Caco-2 (cell line): Measurements from ENCODE around the gene EEPD1. TPM values are rescaled to one million over a fixed set of nuclear protein-coding genes. Genes with fewer than 3 reads are reported as not detected.

ENCODE experiments used
- BruUV-seq: library from RNA; stranded (reverse); fragments of 400-500 nt; replicated peaks from 2 replicates; lab custom pipeline; 2021; lab: Mats Ljungman, UMichigan
- CTCF ChIA-PET: fragments of 300-600 bp; sonication (Branson Sonifier 250); formaldehyde crosslinking; loops from one replicate; lab custom pipeline; 2022; ENCODE audit warnings: antibody characterized with exemption; lab: Charles Lee
- POLR2A ChIA-PET: fragments of 300-600 bp; sonication (Branson Sonifier 250); formaldehyde crosslinking; loops from one replicate; lab custom pipeline; 2022; ENCODE audit warnings: antibody characterized with exemption; lab: Charles Lee
- DNase-seq, 2 experiments: peaks; one replicate each; pipeline versions ENCODE4 v3.0.0 to v3.0.0-alpha.2; 2020 to 2022
- H3K27me3 ChIP-seq: replicated peaks from 2 replicates; pipeline ENCODE4 v1.6.0; 2011; ENCODE audit warnings: low read length; ENCODE audit not compliant: control insufficient read depth, insufficient read depth
- H3K36me3 ChIP-seq: 2 replicates; pipeline ENCODE4 v1.5.1; 2011; ENCODE audit warnings: low read length; ENCODE audit not compliant: control insufficient read depth, insufficient read depth
- H3K4me1 ChIP-seq: fragments of 250-450 bp; sonication (Bioruptor Pico); 2 replicates; pipeline ENCODE4 v1.5.1; 2020; ENCODE audit warnings: mild to moderate bottlenecking
- H3K4me3 ChIP-seq: 2 replicates; pipeline ENCODE4 v1.5.1; 2011; ENCODE audit warnings: low read depth, mild to moderate bottlenecking, control low read depth, low read length
- H3K9me3 ChIP-seq: fragments of 250-450 bp; sonication (Bioruptor Pico); 2 replicates; pipeline ENCODE4 v1.5.1; 2020; ENCODE audit warnings: mild to moderate bottlenecking, moderate library complexity
- H3K27ac Mint-ChIP-seq: one replicate; pipeline ENCODE4 v1.8.0; 2022; ENCODE audit warnings: mixed read lengths; ENCODE audit not compliant: unreplicated experiment
- H3K27me3 Mint-ChIP-seq: one replicate; pipeline ENCODE4 v1.8.0; 2022; ENCODE audit warnings: mixed read lengths; ENCODE audit not compliant: insufficient read depth, unreplicated experiment
- H3K36me3 Mint-ChIP-seq: one replicate; pipeline ENCODE4 v1.8.0; 2022; ENCODE audit warnings: mild to moderate bottlenecking, mixed read lengths; ENCODE audit not compliant: insufficient read depth, unreplicated experiment
- H3K4me1 Mint-ChIP-seq: one replicate; pipeline ENCODE4 v1.8.0; 2022; ENCODE audit warnings: low read depth, mixed read lengths; ENCODE audit not compliant: unreplicated experiment
- H3K4me3 Mint-ChIP-seq: one replicate; pipeline ENCODE4 v1.8.0; 2022; ENCODE audit warnings: mild to moderate bottlenecking, moderate library complexity, mixed read lengths; ENCODE audit not compliant: unreplicated experiment
- H3K9me3 Mint-ChIP-seq: one replicate; pipeline ENCODE4 v1.8.0; 2022; ENCODE audit warnings: mixed read lengths; ENCODE audit not compliant: unreplicated experiment
- CTCF ChIP-seq, 2 experiments: fragments of 200-600 bp in 1 of 2; IDR thresholded peaks; 1 replicate in 1 of 2; 2 replicates in 1 of 2; pipeline versions ENCODE4 v1.5.1 to v1.8.0; 2011 to 2022; ENCODE audit warnings: antibody characterized with exemption in 1 of 2, control low read depth in 1 of 2, inconsistent platforms in 1 of 2, low read depth in 1 of 2, low read length in 1 of 2, mild to moderate bottlenecking in 1 of 2, moderate library complexity in 1 of 2; ENCODE audit not compliant: insufficient read depth in 1 of 2, severe bottlenecking in 1 of 2, unreplicated experiment in 1 of 2
- intact Hi-C: fragments of 100-400 bp; cut with micrococcal nuclease; formaldehyde crosslinking; loops from one replicate; pipeline ENCODE4 v1.10.0; 2022; ENCODE audit not compliant: unreplicated experiment
- total RNA-seq: library from RNA; stranded (reverse); gene quantifications from 2 replicates; pipeline ENCODE4 v1.2.3, GENCODE V29; 2022

Gene EEPD1
- total RNA-seq, 1 experiment from 2014 or later: 1.8 TPM

DNA sequence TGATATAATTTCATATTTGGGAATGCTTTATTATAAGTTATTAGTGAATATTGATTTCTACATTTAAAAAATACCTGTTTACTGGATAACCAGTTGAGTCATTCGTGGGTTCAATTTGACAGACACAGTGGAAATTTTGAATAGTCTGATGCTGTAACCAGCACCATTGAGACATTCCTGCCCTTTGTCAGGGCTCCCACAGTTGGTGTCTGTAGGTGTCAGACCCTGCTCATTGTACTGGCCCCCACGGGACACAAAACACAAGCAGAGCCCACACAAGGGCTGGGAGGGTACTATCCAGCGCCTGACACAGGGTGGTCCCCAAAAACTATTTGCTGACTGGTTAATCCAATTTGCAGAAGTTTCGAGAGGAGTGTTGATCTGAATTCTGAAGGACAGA is 35.9 kb downstream of the EEPD1 start:
- BruUV-seq: no TSS peak
- intact Hi-C loops: no loop called here
- Mint-ChIP-seq H3K9me3 (no peaks in the 10 kb centered on the region), H3K4me3 (no peak overlapping the region), H3K27ac (no peak overlapping the region), H3K4me1 (no peaks in the 10 kb centered on the region), H3K27me3 (no peaks in the 10 kb centered on the region), H3K36me3 (no peaks in the 10 kb centered on the region)
- no peak for DNase-seq
- ChIA-PET CTCF (no interaction called here), POLR2A (no interaction called here)
- Histone ChIP-seq H3K9me3 (no peaks in the 10 kb centered on the region), H3K36me3 (no peaks in the 10 kb centered on the region), H3K4me1 (no peaks in the 10 kb centered on the region), H3K27me3 (no peaks in the 10 kb centered on the region), H3K4me3 (no peak overlapping the region)
- no peak for TF ChIP-seq CTCF (IDR thresholded peaks at IDR 0.05; ENCODE audit: insufficient read depth in 1 of 2, low read depth in 1 of 2, low read length in 1 of 2, severe bottlenecking in 1 of 2, unreplicated experiment in 1 of 2)

DNA sequence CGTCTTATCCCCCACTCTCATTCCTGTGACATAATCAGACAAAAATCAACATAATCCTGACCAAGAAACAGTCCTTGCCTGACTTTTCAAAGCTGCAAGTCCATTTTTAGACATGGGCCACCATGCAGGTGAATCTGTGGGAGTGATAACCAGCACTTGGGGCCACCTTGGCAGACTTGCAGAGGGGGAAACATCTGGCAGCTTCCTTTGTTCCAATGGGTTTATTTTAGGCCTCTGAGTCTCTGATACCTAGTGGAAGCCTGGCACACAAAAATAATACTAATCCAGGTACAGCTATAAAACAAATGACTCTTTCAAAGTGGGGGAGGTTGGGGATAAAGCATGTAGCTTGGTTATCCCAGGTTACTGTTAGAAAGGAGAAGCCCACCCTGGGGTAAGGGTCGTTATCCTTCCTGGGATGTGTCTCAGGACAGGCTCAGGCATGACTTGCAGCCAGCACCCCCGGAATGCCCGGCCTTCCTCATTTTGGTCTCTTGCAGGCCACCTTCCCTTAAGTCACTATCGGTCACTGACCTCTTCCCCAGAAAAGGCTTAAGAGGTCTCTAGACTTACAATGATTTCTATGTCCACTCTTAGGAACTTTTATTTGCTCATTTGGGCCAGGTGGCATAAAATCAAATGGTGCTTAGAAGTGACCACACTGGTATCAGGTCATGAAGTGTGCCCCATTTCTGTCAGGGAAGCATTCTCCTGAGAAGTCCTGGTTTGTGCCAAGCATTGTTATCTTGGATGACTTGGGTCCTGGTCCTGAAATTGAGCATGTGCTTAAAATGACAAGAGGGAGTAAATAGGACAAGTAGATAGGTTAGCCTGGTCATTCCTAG is 37.6 kb downstream of the EEPD1 start:
- intact Hi-C loops: no loop called here
- Histone ChIP-seq H3K27me3 (no peaks in the 10 kb centered on the region), H3K36me3 (no peaks in the 10 kb centered on the region), H3K9me3 (no peaks in the 10 kb centered on the region), H3K4me1 (0 out of 2 replicates have a peak, but pooled peaks cover 2% of the 10 kb centered on the region), H3K4me3 (no peak overlapping the region)
- H3K27me3 Mint-ChIP-seq: no peaks in the 10 kb centered on the region
- H3K4me1 Mint-ChIP-seq: no peaks in the 10 kb centered on the region
- no peaks in the 10 kb centered on the region for H3K9me3 Mint-ChIP-seq
- no peak for TF ChIP-seq CTCF (IDR thresholded peaks at IDR 0.05; ENCODE audit: insufficient read depth in 1 of 2, low read depth in 1 of 2, low read length in 1 of 2, severe bottlenecking in 1 of 2, unreplicated experiment in 1 of 2)
- no peaks in the 10 kb centered on the region for H3K36me3 Mint-ChIP-seq
- no TSS peak for BruUV-seq
- ChIA-PET CTCF (no interaction called here), POLR2A (no interaction called here)
- H3K4me3 Mint-ChIP-seq: no peak overlapping the region
- DNase-seq: no peak
- H3K27ac Mint-ChIP-seq: no peak overlapping the region

DNA sequence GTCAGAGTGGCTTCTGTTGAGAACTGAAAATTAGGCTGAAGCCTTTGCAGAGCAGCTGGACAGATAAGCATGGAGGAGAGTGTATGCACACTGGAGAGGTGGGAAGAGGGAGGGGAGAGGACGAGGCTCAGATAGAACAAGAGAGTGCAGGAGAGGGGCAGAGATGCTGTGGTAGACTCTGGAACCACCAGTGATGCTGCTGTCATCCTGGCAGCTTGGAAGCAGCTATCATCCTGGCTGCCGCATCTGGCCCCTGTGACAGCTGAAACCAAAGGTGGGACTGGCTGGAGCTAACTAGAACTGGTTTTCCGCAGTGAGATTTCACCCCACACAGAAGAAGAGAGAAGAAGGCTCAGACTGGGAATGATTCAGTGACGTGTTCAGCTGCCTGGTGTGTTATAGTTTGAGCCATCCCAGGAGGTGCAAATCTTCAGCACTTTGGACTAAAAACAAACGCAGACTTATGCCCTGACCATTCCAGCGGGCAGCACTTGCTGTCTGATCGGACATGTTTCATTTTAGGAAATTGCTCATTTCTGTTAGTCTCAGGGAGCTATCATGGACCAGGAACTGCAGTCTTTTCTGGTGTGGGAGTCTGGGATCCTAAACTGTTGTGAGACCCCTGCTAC is 38.4 kb downstream of the EEPD1 start:
- Histone ChIP-seq H3K4me3 (no peak overlapping the region), H3K36me3 (no peaks in the 10 kb centered on the region), H3K27me3 (no peaks in the 10 kb centered on the region), H3K9me3 (no peaks in the 10 kb centered on the region), H3K4me1 (0 out of 2 replicates have a peak, but pooled peaks cover 7% of the 10 kb centered on the region)
- no peak overlapping the region for H3K4me3 Mint-ChIP-seq
- no peaks in the 10 kb centered on the region for H3K4me1 Mint-ChIP-seq
- H3K36me3 Mint-ChIP-seq: no peaks in the 10 kb centered on the region
- H3K9me3 Mint-ChIP-seq: no peaks in the 10 kb centered on the region
- no peak for DNase-seq
- H3K27me3 Mint-ChIP-seq: no peaks in the 10 kb centered on the region
- no TSS peak for BruUV-seq
- intact Hi-C loops: no loop called here
- CTCF ChIA-PET: no interaction called here
- TF ChIP-seq CTCF (IDR thresholded peaks at IDR 0.05; ENCODE audit: insufficient read depth in 1 of 2, low read depth in 1 of 2, low read length in 1 of 2, severe bottlenecking in 1 of 2, unreplicated experiment in 1 of 2): no peak
- POLR2A ChIA-PET: no interaction called here
- H3K27ac Mint-ChIP-seq: no peak overlapping the region
